AG09309 (cell line): ENCODE data around the gene POGLUT2.

Experiments used
- DNase-seq: peaks from one replicate; pipeline ENCODE4 v3.0.0-alpha.2; 2010; ENCODE audit warnings: low read depth
- H3K4me3 ChIP-seq: 2 replicates; pipeline ENCODE4 v1.5.1; 2011; ENCODE audit warnings: mild to moderate bottlenecking, low read depth, low read length, moderate library complexity; ENCODE audit not compliant: control insufficient read depth
- TF ChIP-seq, protein P1 (sequence below): IDR thresholded peaks from 2 replicates; pipeline ENCODE4 v1.5.1; 2011; ENCODE audit warnings: mild to moderate bottlenecking, low read depth, low read length, inconsistent platforms; ENCODE audit not compliant: insufficient read depth, control insufficient read depth; ENCODE audit errors: missing control alignments

POGLUT2 gene

DNA sequence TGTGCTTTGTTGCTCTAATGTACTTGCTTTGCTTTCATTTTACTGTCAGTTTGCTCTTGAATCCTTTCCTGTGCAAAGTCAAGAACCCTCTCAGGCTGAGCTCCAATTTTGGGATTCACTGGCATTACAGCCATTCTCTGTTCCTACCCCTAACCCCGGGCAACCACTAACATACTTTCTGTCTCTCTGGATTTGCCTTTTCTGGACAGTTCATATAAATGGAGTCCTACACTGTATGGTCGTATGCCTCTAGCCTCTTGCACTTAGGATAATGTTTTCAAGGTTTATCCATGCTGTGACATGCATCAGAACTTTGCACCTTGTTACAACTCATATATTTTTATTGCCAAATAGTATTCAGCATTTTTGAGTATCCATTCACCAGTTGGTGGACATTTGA is 22.5 kb downstream of the POGLUT2 start:
- TF ChIP-seq, protein P1, sequence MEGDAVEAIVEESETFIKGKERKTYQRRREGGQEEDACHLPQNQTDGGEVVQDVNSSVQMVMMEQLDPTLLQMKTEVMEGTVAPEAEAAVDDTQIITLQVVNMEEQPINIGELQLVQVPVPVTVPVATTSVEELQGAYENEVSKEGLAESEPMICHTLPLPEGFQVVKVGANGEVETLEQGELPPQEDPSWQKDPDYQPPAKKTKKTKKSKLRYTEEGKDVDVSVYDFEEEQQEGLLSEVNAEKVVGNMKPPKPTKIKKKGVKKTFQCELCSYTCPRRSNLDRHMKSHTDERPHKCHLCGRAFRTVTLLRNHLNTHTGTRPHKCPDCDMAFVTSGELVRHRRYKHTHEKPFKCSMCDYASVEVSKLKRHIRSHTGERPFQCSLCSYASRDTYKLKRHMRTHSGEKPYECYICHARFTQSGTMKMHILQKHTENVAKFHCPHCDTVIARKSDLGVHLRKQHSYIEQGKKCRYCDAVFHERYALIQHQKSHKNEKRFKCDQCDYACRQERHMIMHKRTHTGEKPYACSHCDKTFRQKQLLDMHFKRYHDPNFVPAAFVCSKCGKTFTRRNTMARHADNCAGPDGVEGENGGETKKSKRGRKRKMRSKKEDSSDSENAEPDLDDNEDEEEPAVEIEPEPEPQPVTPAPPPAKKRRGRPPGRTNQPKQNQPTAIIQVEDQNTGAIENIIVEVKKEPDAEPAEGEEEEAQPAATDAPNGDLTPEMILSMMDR, result no peak

DNA sequence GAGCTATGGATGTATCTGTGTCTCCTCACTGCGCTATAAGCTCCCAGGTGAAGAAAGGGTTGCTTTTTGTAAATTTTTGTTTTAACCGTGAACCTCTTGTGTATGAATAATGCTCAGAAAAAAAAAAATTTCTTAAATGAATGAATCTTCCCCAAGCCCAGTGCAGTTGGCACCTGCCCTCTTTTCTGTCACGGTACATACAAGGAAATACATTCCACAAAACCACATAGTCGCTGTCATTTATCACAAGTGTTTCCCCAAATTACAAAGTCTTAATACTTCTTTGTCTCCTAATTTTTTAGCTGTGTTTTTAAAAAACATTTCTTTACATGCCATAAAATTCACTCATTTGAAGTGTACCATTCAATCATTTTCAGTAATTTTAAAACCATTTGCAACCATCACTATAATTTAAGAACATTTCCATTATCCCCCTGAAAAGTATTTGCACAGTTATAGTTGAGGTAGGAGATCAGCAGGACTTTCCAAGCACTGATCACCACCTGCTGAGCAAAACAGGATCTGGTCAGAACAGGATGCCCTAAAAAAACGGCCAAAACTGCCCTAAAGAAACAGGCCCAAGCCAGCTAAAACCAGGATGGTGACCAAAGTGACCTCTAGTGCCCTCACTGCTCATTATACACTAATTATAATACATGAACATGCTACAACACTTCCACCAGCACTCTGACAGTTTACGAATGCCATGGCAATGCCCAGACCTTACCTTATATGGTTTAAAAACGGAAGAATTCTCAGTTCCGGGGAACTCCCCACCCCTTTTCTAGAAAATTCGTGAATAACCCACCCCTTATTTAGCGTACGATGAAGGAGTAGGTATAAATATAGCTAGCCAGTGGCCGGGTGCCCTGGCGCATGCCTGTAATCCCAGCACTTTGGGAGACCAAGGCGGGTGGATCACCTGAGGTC is 23.9 kb downstream of the POGLUT2 start:
- no peak for DNase-seq
- no peak overlapping the region for H3K4me3 ChIP-seq
- TF ChIP-seq, protein P1, result no peak

More for the DNA sequence above, 22.5 kb downstream of the POGLUT2 start:
- no peak for DNase-seq
- H3K4me3 ChIP-seq, result no peak overlapping the region

DNA sequence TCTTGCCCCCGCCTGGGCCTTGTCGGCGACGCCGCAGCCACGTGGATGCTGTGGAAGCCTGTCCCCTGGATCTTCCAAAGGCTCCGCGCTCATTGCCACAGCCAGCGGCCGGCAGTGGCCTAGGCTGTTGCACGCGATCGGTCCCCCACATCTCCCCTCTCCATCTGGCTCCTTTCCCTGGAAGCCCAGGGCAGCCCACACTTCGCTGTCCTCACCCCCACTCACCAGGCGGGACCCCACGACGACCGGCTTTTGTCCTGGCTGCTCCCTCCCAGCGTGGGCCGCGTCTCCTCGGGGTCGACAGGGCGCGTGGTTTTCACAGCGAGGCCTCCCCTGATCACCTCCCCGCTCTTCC is 24.6 kb downstream of the POGLUT2 start:
- DNase-seq, result no peak
- peak overlapping the region; percentile 97 for H3K4me3 ChIP-seq
- TF ChIP-seq, protein P1, result no peak

DNA sequence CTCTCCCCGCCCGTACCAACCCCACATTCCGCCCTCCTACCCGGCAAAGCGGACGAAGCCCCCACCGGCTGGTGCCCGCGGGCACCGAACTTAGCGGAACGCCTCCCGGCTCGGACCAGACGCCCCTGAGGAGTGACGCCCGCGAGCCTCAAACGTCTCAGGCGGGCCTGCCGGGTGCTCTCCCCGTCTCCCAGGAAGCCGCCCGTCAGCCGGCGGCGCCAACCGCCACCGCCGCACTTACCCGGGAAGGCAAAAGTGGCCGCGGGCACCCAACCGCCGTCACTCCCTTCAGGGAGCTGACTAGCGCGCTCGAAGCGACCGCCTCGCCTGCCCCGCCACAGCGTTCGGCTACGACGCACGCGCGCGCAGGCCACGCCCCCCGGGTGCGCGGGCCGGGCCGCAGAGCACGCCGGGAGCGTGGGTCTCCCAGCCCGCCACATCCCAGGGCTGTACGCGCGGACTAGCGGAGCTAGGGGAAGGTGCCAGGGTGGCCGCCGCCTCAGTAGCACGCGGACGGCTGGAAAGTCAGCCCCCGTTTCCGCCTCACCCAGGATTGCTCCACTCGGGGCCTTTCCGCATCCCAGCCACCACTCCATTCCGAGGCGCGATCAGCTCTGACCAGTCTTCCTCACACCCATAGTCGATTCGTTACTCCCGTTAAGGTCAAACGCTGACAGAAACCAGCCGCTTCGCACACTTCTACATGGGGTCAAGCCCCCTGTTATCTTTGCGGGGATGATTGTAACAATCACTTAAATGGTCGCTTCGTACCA is 25.1 kb downstream of the POGLUT2 start, which contains the start of gene TEX30:
Gene TEX30, minus strand, starts transcription at position 346 of the 773 bp plus-strand sequence. CDS start 3,760 bp downstream, outside the sequence.
- H3K4me3 ChIP-seq, result peak within 1 kb of the TSS; percentile 97
- TF ChIP-seq, protein P1, result no peak
- peak; percentile 13 for DNase-seq

DNA sequence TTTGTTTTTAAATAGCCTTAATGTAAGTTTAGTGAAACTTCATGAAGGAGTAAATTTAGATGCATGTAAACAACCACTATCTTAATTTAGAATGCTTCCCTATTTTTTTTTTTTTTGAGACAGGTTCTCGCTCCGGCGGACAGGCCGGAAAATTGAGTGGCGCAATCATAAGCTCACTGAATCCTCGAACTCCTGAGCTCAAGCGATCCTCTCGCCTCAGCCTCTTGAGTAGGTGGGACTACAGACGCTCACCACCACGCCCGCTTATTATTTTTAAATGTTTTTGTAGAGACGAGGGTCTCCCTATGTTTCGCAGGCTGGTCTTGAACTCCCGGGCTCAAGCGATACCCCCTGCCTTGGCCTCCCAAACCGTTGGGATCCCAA is 26.7 kb downstream of the POGLUT2 start:
- TF ChIP-seq, protein P1, result no peak
- no peak for DNase-seq
- H3K4me3 ChIP-seq, result no peak overlapping the region

DNA sequence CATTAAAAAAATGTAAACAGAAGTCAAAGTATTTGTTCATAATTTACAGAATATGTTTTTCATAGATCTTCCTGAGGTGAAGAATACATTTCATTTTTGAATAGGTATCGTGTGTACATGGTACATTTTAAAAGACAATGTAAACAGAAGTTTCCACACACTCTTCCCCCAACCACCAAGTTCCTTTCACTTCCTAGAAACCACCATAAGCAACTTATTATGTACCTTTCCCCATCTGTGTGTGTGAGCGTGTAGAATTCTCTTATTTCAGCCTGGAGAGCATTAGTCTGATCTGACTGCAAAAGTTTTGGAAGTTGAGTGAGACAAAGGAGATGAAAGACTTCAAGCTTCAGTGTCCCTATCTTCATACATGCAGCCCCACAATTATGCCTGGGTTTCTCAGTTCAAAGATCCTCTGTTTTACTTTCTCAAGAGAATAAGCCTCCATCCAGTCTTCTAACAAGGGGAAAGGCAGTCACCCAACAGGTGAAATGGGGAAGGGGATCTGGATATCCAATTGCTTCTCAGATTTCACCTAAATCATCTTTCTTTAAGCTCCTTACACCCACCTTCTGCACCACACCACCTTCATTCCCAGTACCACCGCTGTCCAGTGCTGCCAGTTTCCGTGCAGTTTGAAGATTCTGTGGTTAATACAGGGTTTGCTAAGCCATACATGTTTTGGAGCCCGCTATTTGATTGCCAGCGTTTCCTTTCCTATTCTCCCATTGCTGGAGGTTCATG is 27.3 kb downstream of the POGLUT2 start:
- no peak for DNase-seq
- H3K4me3 ChIP-seq, result no peak overlapping the region

More for the DNA sequence above, 27.3 kb downstream of the POGLUT2 start:
- TF ChIP-seq, protein P1, result no peak
